Peyer's patch (tissue), 4 donors: Measurements from ENCODE around the gene NRM.
"Not testable (repeated sequence)": the region's sequence is repeated elsewhere in the genome, so short reads cannot be mapped to it uniquely, and the experiment has no call there.

Experiments used
- POLR2A ChIP-seq, 2 donors: fragments of 450-650 bp; IDR thresholded peaks; one replicate each; pipeline ENCODE4 v1.5.1; 2017; ENCODE audit warnings: antibody characterized with exemption in 2 of 2, mild to moderate bottlenecking in 2 of 2, moderate library complexity in 2 of 2
- TF ChIP-seq, protein P1 (sequence below), 6 experiments: fragments of 450-650 bp in 4 of 6; fragments of 200-600 bp in 2 of 6; sonication (generic) in 1 of 6; IDR thresholded peaks; one replicate each; pipeline ENCODE4 v1.5.1; 2017 to 2019; ENCODE audit warnings: antibody characterized with exemption in 6 of 6, mild to moderate bottlenecking in 3 of 6, moderate library complexity in 1 of 6

DNA sequence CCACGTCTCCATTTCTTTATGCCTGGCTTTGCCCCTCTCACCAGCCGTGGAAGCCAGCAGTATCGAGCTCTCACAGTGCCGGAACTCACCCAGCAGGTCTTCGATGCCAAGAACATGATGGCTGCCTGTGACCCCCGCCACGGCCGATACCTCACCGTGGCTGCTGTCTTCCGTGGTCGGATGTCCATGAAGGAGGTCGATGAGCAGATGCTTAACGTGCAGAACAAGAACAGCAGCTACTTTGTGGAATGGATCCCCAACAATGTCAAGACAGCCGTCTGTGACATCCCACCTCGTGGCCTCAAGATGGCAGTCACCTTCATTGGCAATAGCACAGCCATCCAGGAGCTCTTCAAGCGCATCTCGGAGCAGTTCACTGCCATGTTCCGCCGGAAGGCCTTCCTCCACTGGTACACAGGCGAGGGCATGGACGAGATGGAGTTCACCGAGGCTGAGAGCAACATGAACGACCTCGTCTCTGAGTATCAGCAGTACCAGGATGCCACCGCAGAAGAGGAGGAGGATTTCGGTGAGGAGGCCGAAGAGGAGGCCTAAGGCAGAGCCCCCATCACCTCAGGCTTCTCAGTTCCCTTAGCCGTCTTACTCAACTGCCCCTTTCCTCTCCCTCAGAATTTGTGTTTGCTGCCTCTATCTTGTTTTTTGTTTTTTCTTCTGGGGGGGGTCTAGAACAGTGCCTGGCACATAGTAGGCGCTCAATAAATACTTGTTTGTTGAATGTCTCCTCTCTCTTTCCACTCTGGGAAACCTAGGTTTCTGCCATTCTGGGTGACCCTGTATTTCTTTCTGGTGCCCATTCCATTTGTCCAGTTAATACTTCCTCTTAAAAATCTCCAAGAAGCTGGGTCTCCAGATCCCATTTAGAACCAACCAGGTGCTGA, 33.3 kb upstream of the NRM start:
- TF ChIP-seq, protein P1, sequence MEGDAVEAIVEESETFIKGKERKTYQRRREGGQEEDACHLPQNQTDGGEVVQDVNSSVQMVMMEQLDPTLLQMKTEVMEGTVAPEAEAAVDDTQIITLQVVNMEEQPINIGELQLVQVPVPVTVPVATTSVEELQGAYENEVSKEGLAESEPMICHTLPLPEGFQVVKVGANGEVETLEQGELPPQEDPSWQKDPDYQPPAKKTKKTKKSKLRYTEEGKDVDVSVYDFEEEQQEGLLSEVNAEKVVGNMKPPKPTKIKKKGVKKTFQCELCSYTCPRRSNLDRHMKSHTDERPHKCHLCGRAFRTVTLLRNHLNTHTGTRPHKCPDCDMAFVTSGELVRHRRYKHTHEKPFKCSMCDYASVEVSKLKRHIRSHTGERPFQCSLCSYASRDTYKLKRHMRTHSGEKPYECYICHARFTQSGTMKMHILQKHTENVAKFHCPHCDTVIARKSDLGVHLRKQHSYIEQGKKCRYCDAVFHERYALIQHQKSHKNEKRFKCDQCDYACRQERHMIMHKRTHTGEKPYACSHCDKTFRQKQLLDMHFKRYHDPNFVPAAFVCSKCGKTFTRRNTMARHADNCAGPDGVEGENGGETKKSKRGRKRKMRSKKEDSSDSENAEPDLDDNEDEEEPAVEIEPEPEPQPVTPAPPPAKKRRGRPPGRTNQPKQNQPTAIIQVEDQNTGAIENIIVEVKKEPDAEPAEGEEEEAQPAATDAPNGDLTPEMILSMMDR (IDR thresholded peaks at IDR 0.05): not testable (repeated sequence)
- not testable (repeated sequence) for TF ChIP-seq POLR2A (IDR thresholded peaks at IDR 0.05)
